HG03064 (cell line): Measurements from ENCODE around the gene MED27.

Experiments used
- ATAC-seq: cut with Tn5 transposase; IDR thresholded peaks from one replicate; pipeline ENCODE4 v1.9.1; 2021; ENCODE audit warnings: low read depth; ENCODE audit not compliant: unreplicated experiment

The MED27 gene

DNA sequence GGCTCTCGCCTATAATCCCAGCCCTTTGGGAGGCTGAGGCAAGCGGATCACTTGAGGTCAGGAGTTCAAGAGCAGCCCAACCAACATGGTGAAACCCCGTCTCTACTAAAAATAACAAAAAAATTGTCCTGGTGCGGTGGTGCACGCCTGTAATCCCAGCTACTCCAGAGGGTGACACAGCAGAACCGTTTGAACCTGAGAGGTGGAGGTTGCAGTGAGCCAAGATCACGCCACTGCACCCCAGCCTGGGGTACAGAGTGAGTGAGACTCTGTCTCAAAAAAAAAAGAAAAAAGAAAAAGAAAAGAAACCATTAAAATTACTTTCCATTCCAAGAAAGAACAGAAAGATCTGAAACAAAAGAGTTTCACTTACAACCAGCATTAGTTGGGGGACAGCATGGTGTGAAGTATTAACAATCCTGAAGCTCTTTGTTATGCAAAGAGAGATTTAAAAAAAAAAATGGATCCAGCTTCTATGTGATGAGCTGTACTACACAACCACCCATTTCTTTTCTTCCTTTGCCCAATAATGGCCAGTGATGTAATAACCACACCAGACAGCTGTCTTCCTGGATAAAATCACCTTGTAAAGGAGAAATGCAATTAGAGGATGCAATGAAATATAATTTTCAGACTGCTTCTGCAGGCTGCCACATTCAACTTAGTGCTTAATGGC is 76.9 kb downstream of the MED27 start:
- ATAC-seq = no peak

DNA sequence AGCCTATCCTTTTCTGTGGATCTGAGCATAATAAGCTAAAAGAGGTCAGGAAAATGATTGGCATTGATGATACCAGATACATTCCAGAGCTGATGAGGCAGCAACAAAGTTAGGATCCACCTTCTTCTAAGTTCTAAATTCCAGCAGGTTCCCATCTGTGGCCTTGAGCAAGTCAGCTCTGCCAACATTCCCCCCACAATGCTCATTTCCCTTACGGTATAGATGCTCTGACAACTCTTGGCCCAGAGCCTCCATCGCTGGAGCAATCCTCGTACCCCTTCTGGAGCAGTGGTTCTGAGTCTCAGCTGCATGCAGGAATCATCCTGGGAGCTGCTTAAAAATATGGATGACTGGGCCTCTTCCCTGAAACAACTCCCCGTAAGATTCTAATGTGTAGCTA is 78.1 kb downstream of the MED27 start:
- ATAC-seq = no peak

- ATAC-seq = no peak
Measured at GRCh38 chr9:132000659-132001058, 79.0 kb downstream of the MED27 start.

DNA sequence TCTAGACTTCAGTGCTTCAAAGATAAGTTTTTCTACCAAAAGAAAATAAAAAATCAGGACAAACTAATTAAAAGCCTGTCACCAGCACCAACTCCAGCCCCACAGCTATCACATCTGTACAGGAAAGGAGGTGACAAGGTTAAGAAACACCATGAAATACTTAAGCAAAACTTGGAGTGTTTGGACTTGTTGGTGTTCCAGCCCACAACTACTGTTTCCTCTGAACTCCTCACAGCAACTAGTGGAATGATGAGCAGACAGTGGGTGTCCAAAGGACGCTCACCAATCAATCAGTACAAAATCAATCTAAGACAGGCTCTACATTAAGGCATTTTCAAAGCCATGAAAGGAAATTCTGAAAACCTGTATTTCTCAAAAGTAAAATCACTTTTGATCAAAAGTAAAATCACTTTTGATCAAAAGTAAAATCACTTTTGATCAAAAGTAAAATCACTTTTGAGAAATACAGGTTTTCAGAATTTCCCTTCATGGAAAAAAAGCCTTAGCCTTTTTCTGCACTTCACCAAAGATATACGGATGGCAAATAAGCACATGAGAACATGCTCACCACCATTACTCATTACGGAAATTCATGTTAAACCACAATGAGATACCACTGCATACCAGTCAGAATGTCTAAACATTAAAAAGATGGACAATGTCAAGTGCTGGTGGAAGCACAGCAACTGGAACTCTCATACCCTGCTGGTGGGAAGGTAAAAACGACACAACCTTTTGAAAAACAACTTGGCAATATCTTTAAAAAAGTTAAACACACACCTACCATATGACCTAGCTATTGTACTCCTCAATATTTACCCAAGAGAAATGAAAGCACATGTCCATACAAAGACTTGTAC is 79.7 kb downstream of the MED27 start:
- ATAC-seq = no peak

DNA sequence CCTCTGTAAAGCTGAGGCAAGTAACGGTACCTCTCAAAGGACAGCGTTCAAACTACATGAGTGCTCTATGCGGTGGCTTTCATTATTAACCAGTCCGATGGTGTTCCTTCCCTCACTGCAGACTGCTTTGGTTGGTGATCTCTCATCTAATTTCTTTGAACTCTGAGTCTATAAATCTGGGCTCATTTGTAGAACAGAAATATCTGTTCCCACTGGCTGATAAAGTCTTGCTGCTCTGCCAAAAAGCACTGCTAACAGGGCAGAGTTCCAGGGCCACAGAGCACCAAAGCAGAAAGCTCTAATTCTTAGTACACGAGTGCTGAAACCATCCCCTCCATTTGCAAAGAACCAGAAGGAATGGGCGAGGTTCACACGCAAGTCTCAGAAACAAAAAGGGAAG is 81.9 kb downstream of the MED27 start:
- ATAC-seq = no peak

GRCh38 chr9:131997076-131997475 is 82.6 kb downstream of the MED27 start:
- ATAC-seq = no peak

GRCh38 chr9:131995382-131995781 is 84.3 kb downstream of the MED27 start:
- no peak for ATAC-seq

- no peak for ATAC-seq
Measured at GRCh38 chr9:131994364-131995125, 85.1 kb downstream of the MED27 start.

DNA sequence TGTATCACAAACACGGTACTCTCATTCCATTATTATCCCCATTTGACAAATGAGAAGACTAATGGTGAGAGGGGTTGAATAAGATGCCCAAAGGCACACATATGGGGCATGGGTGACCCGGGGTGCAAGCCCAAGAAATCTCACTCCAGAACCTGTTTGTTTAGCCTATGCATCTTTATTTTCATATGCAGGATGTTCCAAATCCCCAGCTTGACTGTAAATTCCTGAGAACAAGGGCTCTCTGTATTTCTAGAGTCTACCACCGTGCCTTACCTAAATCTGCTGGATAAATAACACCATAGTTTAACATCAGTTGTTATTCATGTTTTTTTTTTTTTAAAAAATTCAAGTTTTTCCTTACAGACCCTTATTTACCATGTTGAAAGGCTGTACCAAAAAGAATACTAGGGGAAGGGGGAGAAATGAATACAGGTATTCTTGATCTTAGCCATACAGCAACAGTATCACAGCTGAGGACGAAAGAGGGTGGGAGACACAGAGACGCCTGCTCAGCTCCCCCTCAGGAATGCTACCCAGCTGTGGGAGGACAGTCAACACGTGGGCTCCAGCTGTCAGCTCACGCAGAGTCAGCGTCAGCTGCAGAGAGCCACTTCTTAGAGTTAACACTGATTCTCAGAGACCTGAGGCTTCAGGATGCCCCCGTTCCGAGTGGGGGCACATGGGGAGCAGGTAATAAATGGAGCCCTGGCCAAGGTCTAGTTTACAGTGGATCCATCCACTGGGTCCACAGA is 86.6 kb downstream of the MED27 start:
- no peak for ATAC-seq

DNA sequence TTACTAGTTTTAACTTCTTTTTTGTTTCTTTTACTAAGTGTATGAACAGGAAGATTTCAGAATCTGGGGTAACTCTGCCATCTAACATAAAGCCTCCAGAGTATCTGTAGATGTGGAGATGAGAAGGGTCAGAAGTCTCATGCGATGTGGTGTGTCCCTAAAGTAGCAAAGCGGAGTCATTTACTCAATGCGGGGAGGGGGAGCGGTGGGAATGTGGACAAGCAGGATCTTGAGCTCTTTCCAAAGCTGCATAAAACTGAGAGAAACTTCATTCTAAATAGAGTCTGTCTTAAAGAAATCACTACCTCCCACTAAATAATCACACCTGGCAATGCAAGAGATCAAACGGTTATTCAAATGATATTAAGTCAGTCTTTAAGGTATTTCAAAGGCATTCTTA is 92.4 kb downstream of the MED27 start:
- ATAC-seq = no peak

GRCh38 chr9:131986576-131986975 is 93.1 kb downstream of the MED27 start:
- ATAC-seq = no peak

GRCh38 chr9:131986089-131986488 is 93.6 kb downstream of the MED27 start:
- no peak for ATAC-seq

GRCh38 chr9:131984564-131984963 is 95.1 kb downstream of the MED27 start:
- no peak for ATAC-seq

DNA sequence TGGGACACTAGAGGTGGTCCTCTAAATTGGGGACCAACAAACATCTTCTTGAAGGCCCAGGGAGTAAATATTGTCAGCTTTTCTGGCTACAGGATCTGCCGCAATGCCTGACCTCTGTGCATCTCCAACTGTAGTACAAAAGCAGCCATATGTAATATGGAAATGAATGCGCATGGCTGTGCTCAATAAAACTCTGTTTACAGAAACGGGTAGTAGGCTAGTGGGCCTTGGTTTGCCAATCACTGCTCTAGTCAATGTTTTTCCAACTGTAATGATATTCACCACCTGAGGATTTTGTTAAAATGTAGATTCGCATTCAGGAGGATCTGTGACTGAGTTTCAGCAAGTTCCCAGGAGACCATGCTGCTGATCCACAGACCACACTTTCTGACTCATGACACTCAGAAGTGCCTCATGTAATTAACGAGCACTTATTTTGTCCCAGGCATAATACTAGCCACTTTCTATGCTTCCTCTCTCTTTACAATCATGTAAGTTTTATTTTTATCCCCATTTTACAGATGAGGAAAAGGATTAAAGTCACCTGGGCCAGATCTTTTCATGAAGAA is 96.9 kb downstream of the MED27 start:
- no peak for ATAC-seq

DNA sequence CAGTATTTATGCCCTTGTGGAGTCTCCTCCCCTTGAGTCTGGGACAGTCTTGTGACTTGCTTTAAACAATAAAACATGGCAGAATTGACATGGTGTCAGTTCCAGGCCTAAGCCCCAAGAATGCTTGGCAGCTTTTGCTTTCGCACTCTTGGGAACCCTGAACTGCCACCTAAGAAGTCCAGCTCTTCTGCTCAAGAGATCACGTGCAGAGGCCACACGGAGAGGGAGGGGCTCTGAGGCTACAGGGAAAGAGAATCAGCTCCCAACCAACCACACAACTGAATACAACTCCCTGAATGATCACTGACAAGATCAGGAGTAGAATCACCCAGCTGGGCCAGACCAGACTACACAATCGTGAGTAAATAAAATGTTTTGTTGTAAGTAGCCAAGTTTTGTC is 97.6 kb downstream of the MED27 start:
- ATAC-seq = no peak

DNA sequence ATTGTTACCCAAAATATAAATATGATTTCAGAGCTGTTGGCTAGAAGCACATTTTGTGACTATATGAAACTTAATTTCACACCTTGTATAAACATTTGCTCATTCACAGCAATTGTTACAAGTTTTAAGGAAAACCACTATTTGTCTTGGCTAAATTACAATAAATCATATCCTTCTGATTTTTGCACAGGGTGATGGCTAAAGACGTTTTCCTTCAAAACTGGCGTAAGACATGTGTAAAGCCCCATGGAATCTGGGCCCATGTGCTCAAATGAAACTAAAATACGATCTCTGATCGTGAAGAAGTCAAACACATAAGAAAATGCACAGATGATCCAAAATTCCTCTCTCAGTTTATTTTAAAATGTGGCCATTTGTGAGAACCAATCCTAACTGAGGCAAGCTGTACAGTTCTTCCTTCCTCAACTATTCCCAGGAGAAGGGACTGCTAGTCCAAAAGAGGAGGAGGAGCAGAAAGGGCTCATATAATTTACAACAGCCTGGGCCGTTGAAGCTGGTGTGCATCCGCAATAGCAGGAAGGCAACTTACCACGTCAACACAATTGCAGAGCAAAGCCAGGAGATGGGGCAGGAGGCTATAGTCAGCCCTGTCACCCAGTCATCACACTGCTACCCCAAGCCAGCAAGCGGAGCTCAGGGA is 98.4 kb downstream of the MED27 start:
- no peak for ATAC-seq

DNA sequence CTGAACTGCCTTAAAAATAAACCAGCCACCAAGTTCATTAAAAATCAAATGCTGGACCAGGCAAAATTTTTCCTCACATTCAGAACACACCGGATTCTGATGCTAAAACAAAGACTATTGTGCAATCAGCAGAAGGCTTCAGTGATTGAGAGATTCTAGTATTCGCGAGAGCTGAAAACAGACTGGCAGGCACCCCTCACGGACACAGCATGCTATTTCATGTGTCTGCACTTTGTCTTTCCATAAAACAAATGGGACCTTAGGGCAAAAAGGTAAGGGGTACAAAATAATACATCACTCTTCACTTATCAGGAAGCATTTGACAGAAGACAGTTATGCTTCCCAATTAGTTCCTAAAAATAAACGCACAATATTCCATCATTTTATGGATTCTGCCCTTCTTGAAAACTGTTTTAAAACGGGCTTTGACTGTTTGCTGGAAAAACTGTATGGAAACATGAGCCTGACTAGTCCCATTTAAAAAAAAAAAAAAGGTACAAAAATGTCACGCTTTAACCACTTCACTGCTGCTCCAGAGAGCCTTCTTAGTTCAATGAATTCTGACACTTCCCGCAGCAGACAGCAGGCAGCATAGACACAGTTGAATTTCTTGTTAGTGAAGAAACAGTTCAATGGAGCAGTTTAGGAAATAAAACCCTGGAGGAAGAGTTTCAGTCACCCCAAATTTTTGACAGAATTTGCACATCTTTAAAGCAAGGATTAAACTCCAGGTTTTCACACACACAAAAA is 99.2 kb downstream of the MED27 start:
- ATAC-seq = no peak

GRCh38 chr9:131977109-131977838 is 102.4 kb downstream of the MED27 start:
- no peak for ATAC-seq
